Hepatocyte (in vitro differentiated cells): Measurements from ENCODE around the gene ADAMTSL3. TPM values are rescaled to one million over a fixed set of nuclear protein-coding genes. Genes with fewer than 3 reads are reported as not detected.
A peak's percentile ranks its signal among the peaks of the same experiment; 100 is the strongest.

ENCODE experiments used
- DNase-seq: peaks from one replicate; pipeline ENCODE4 v3.0.0-alpha.2; 2016; ENCODE audit warnings: low spot score
- H2AFZ ChIP-seq: fragments of 200-600 bp; sonication (generic); 2 replicates; pipeline ENCODE4 v1.6.0; 2016; ENCODE audit warnings: antibody characterized with exemption, mild to moderate bottlenecking
- H3K27ac ChIP-seq: fragments of 200-600 bp; sonication (generic); 2 replicates; pipeline ENCODE4 v1.5.1; 2016; ENCODE audit warnings: mild to moderate bottlenecking
- H3K27me3 ChIP-seq: fragments of 200-600 bp; sonication (generic); 2 replicates; pipeline ENCODE4 v1.6.1; 2016
- H3K36me3 ChIP-seq: fragments of 200-600 bp; sonication (generic); replicated peaks from 2 replicates; pipeline ENCODE4 v1.5.1; 2016; ENCODE audit warnings: low read depth; ENCODE audit not compliant: insufficient read depth
- H3K4me1 ChIP-seq: fragments of 200-600 bp; sonication (generic); 2 replicates; pipeline ENCODE4 v1.5.1; 2016; ENCODE audit warnings: mild to moderate bottlenecking, moderate library complexity; ENCODE audit not compliant: insufficient read depth
- H3K4me2 ChIP-seq: fragments of 200-600 bp; sonication (generic); 2 replicates; pipeline ENCODE4 v1.6.0; 2016
- H3K4me3 ChIP-seq: fragments of 200-600 bp; sonication (generic); 2 replicates; pipeline ENCODE4 v1.5.1; 2016; ENCODE audit warnings: mild to moderate bottlenecking
- H3K79me2 ChIP-seq: fragments of 200-600 bp; sonication (generic); 2 replicates; pipeline ENCODE4 v1.6.0; 2017; ENCODE audit warnings: mild to moderate bottlenecking
- H3K9me2 ChIP-seq: fragments of 200-600 bp; sonication (generic); replicated peaks from 2 replicates; pipeline ENCODE4 v1.6.0; 2017; ENCODE audit warnings: mild to moderate bottlenecking; ENCODE audit not compliant: insufficient read depth
- H3K9me3 ChIP-seq: fragments of 200-600 bp; sonication (generic); 2 replicates; pipeline ENCODE4 v1.5.1; 2016; ENCODE audit warnings: low read depth, mild to moderate bottlenecking
- H4K20me1 ChIP-seq: fragments of 200-600 bp; sonication (generic); 2 replicates; pipeline ENCODE4 v1.6.0; 2016; ENCODE audit warnings: mild to moderate bottlenecking; ENCODE audit not compliant: insufficient read depth, poor library complexity, severe bottlenecking
- EZH2 ChIP-seq: fragments of 200-600 bp; sonication (generic); IDR thresholded peaks from 2 replicates; pipeline ENCODE4 v1.6.1; 2016; ENCODE audit warnings: antibody characterized with exemption, mild to moderate bottlenecking, borderline replicate concordance
- EZH2phosphoT487 ChIP-seq: fragments of 200-600 bp; sonication (generic); IDR thresholded peaks from one replicate; pipeline ENCODE4 v1.6.1; 2018; ENCODE audit warnings: antibody characterized with exemption, mild to moderate bottlenecking, low read depth, moderate library complexity; ENCODE audit not compliant: unreplicated experiment, severe bottlenecking
- WGBS: methylation state at CpG from one replicate; pipeline ENCODE4 v1.1.6; 2016; ENCODE audit warnings: low lambda C conversion rate; ENCODE audit errors: missing lambda C conversion rate; 5-methylcytosine and 5-hydroxymethylcytosine counted together
- polyA plus RNA-seq: library from polyadenylated mRNA; unstranded; fragments of >200 nt; fragmentation: Nextera tagmentation; extraction: Ambion mirVana; gene quantifications from 2 replicates; pipeline ENCODE4 v1.2.1, GENCODE V29; 2016
- total RNA-seq: library from RNA; depleted of rRNA; stranded (reverse); fragments of >200 nt; gene quantifications from 2 replicates; pipeline ENCODE4 v1.2.3, GENCODE V29; 2014
- TF ChIP-seq, protein P1 (sequence below): fragments of 200-600 bp; sonication (generic); IDR thresholded peaks from 2 replicates; pipeline ENCODE4 v1.5.1; 2016; ENCODE audit warnings: antibody characterized with exemption, mild to moderate bottlenecking; ENCODE audit not compliant: poor library complexity

The ADAMTSL3 gene
- total and polyA plus RNA-seq, 2 experiments from 2014 or later: 5.0 to 5.2 TPM

DNA sequence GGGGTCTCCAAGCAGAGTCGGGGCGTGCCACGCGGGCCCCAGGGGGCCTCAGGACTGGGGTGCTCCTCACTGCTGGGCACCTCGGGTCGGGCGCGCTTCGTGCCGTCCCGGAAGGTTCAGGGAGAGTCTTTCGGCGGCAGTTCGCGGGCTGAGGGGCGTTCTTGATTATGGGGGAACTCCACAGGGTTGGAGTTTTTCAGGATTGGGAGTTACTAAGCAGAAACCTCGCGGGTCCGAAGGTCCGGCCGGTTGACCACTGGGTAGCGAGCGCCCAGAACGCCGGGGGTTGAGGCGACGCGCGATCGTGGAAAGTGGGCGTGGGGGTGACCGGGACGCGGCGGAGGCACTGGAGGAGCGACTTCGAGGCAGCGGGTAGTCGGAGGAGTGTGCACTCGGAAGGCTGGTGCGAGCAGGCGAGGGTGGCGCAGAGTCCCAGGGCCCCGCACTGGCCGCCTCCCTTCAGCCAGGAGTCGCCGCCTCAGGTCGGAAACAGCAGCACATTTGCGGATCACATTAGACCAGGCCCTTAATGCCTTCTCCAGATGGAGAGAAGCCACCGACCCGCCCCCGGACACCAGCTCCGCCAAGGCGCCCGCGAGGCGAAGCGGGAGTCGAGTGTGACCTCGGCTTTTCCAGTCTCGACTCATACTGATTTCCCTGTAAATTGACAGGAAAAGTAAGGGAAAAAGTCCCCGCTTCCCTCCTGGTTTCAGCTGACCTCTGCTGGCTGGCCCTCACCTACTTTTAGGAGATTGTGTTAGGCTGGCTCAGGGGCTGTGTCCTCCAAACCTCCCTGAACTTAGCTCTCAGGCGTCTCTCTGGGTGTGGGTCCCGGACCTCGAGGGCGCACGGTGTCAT, 685 bp downstream of the ADAMTSL3 start:
- Histone ChIP-seq H3K4me1 (peaks cover 22% of the 10 kb centered on the region), H4K20me1 (no peaks in the 10 kb centered on the region), H3K27me3 (peaks cover 38% of the 10 kb centered on the region), H3K79me2 (no peaks in the 10 kb centered on the region), H3K4me2 (peak overlapping the region; percentile 95), H3K4me3 (peak overlapping the region; percentile 16), H3K27ac (no peak overlapping the region), H2AFZ (peak overlapping the region; percentile 71), H3K9me3 (no peaks in the 10 kb centered on the region), H3K9me2 (no peaks in the 10 kb centered on the region), H3K36me3 (no peaks in the 10 kb centered on the region)
- TF ChIP-seq EZH2 (peak; percentile 64), EZH2phosphoT487 (no peak)
- WGBS: 9% methylated on average over 62 of the region's 67 CpGs
- DNase-seq: peak; percentile 41

- Histone ChIP-seq H3K27ac (no peak overlapping the region), H3K27me3 (peaks cover 38% of the 10 kb centered on the region)
These were observed 1.3 kb downstream of the ADAMTSL3 start for GRCh38 chr15:83655237-83655616.

DNA sequence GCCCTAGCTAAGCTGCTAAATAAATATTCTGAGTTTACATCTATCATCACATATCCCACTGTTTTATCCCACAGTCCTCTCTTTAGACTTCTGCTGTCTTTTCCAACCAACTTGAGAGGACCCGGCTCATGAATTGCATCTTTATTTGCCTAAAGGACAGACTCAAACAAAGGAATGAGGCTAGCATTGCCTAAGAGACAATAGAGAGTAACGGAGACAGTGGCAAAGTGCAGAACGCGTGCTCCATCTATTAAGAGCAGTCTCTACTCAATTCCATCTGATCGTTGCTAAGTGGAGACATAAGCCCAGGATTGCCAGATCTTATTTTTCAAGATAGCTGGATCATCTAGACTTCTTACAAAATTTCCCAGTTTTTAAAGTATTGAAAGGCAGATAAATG, 2.3 kb downstream of the ADAMTSL3 start:
- Histone ChIP-seq H3K27ac (no peak overlapping the region), H3K27me3 (peaks cover 38% of the 10 kb centered on the region), H3K4me1 (peaks cover 22% of the 10 kb centered on the region), H3K4me2 (peak overlapping the region; percentile 56), H3K79me2 (no peaks in the 10 kb centered on the region), H3K9me3 (no peaks in the 10 kb centered on the region), H3K36me3 (no peaks in the 10 kb centered on the region), H3K9me2 (no peaks in the 10 kb centered on the region), H4K20me1 (no peaks in the 10 kb centered on the region), H3K4me3 (no peak overlapping the region), H2AFZ (no peak overlapping the region)
- TF ChIP-seq EZH2 (no peak), EZH2phosphoT487 (no peak)
- 60% methylated on average over 5 of the region's 5 CpGs for WGBS
- DNase-seq: no peak

More at GRCh38 chr15:83655237-83655616, 1.3 kb downstream of the ADAMTSL3 start:
- WGBS: 85% methylated on average over 8 of the region's 8 CpGs
- Histone ChIP-seq H3K4me2 (peak overlapping the region; percentile 95), H2AFZ (no peak overlapping the region), H4K20me1 (no peaks in the 10 kb centered on the region), H3K9me2 (no peaks in the 10 kb centered on the region), H3K4me1 (peaks cover 22% of the 10 kb centered on the region), H3K4me3 (no peak overlapping the region), H3K36me3 (no peaks in the 10 kb centered on the region), H3K9me3 (no peaks in the 10 kb centered on the region), H3K79me2 (no peaks in the 10 kb centered on the region)
- TF ChIP-seq EZH2phosphoT487 (no peak), EZH2 (no peak)
- TF ChIP-seq, protein P1, sequence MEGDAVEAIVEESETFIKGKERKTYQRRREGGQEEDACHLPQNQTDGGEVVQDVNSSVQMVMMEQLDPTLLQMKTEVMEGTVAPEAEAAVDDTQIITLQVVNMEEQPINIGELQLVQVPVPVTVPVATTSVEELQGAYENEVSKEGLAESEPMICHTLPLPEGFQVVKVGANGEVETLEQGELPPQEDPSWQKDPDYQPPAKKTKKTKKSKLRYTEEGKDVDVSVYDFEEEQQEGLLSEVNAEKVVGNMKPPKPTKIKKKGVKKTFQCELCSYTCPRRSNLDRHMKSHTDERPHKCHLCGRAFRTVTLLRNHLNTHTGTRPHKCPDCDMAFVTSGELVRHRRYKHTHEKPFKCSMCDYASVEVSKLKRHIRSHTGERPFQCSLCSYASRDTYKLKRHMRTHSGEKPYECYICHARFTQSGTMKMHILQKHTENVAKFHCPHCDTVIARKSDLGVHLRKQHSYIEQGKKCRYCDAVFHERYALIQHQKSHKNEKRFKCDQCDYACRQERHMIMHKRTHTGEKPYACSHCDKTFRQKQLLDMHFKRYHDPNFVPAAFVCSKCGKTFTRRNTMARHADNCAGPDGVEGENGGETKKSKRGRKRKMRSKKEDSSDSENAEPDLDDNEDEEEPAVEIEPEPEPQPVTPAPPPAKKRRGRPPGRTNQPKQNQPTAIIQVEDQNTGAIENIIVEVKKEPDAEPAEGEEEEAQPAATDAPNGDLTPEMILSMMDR: no peak
- no peak for DNase-seq

DNA sequence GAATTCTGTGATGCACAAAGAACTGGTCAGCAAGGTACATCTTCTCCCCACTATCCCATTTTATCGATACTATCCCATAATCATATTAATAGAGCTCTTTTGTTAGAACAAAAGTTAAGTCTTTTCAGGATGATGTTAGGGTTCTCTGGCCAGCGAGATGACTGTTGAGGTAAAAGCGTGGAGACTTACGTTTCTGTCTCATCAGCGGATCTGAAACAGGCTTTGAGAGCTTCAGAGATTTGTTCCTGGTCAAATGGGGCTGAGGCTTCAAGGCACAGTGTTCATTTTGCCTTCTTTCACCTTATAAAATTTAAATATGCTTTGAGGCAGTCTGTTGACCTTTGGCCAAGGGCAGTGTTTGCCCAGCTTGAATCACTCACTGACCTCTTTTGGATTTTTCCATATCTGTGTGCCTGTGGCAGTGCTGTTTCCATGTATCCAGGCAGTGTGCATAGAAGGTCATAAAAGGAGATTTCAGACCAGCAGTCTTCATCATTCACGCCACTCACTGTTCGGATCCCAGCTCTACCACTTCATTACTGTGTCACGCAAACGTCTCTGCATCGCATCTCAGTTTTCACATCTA, 3.1 kb downstream of the ADAMTSL3 start:
- 74% methylated on average over 10 of the region's 10 CpGs for WGBS
- H3K9me2 ChIP-seq: no peaks in the 10 kb centered on the region
- no peak for DNase-seq
- no peaks in the 10 kb centered on the region for H3K79me2 ChIP-seq
- no peak overlapping the region for H3K4me3 ChIP-seq
- peaks cover 22% of the 10 kb centered on the region for H3K4me1 ChIP-seq
- no peaks in the 10 kb centered on the region for H4K20me1 ChIP-seq
- peak overlapping the region; percentile 36 for H3K27ac ChIP-seq
- H3K9me3 ChIP-seq: no peaks in the 10 kb centered on the region
- H3K27me3 ChIP-seq: peaks cover 34% of the 10 kb centered on the region
- no peaks in the 10 kb centered on the region for H3K36me3 ChIP-seq
- H2AFZ ChIP-seq: no peak overlapping the region
- TF ChIP-seq EZH2phosphoT487: no peak
- TF ChIP-seq EZH2: no peak
- TF ChIP-seq, protein P1: no peak
- H3K4me2 ChIP-seq: peak overlapping the region; percentile 56
